Measurements from ENCODE around the gene SORCS2.
A peak's percentile ranks its signal among the peaks of the same experiment; 100 is the strongest.

SORCS2 gene

DNA sequence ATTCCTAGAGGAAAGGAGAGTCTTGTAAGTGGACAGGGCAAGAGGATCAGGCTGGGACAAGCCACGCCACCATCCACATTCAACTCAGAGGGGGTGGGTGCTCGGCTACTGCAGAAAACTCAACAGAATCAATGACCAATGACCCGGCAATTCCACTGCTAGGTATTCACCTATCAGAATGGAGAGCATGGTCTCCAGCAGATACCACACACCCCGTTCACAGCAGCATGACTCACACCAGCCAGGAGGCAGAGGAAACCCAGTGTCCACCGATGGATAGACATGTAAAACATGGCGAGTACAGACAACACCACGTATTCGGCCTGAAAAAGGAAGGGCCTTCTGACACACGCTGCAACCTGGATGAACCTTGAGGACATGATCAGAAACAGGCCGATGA lies 571.5 kb downstream of the SORCS2 start:
- TF ChIP-seq CREB1 (IDR thresholded peaks at IDR 0.05; ENCODE audit: low read depth) (no peak), TCF12 (IDR thresholded peaks at IDR 0.05; ENCODE audit: low read depth) (no peak), EGR1 (IDR thresholded peaks at IDR 0.05) (no peak), YY1 (IDR thresholded peaks at IDR 0.05; ENCODE audit: low read depth) (no peak), RAD21 (IDR thresholded peaks at IDR 0.05; ENCODE audit: low read depth) (no peak), TAF1 (IDR thresholded peaks at IDR 0.05; ENCODE audit: low read depth) (no peak), EP300 (IDR thresholded peaks at IDR 0.05; ENCODE audit: borderline replicate concordance) (no peak), CEBPB (IDR thresholded peaks at IDR 0.05) (no peak), ZBTB7A (IDR thresholded peaks at IDR 0.05; ENCODE audit: low read depth) (no peak), NFIC (IDR thresholded peaks at IDR 0.05) (no peak), TEAD4 (IDR thresholded peaks at IDR 0.05) (no peak), FOXM1 (IDR thresholded peaks at IDR 0.05; ENCODE audit: borderline replicate concordance, low read depth) (no peak)
- TF ChIP-seq, protein P1, sequence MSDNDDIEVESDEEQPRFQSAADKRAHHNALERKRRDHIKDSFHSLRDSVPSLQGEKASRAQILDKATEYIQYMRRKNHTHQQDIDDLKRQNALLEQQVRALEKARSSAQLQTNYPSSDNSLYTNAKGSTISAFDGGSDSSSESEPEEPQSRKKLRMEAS (IDR thresholded peaks at IDR 0.05): no peak
- TF ChIP-seq, protein P2, sequence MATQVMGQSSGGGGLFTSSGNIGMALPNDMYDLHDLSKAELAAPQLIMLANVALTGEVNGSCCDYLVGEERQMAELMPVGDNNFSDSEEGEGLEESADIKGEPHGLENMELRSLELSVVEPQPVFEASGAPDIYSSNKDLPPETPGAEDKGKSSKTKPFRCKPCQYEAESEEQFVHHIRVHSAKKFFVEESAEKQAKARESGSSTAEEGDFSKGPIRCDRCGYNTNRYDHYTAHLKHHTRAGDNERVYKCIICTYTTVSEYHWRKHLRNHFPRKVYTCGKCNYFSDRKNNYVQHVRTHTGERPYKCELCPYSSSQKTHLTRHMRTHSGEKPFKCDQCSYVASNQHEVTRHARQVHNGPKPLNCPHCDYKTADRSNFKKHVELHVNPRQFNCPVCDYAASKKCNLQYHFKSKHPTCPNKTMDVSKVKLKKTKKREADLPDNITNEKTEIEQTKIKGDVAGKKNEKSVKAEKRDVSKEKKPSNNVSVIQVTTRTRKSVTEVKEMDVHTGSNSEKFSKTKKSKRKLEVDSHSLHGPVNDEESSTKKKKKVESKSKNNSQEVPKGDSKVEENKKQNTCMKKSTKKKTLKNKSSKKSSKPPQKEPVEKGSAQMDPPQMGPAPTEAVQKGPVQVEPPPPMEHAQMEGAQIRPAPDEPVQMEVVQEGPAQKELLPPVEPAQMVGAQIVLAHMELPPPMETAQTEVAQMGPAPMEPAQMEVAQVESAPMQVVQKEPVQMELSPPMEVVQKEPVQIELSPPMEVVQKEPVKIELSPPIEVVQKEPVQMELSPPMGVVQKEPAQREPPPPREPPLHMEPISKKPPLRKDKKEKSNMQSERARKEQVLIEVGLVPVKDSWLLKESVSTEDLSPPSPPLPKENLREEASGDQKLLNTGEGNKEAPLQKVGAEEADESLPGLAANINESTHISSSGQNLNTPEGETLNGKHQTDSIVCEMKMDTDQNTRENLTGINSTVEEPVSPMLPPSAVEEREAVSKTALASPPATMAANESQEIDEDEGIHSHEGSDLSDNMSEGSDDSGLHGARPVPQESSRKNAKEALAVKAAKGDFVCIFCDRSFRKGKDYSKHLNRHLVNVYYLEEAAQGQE (IDR thresholded peaks at IDR 0.05; ENCODE audit: low read depth): no peak
- TF ChIP-seq, protein P3, sequence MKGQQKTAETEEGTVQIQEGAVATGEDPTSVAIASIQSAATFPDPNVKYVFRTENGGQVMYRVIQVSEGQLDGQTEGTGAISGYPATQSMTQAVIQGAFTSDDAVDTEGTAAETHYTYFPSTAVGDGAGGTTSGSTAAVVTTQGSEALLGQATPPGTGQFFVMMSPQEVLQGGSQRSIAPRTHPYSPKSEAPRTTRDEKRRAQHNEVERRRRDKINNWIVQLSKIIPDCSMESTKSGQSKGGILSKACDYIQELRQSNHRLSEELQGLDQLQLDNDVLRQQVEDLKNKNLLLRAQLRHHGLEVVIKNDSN (IDR thresholded peaks at IDR 0.05): no peak

DNA sequence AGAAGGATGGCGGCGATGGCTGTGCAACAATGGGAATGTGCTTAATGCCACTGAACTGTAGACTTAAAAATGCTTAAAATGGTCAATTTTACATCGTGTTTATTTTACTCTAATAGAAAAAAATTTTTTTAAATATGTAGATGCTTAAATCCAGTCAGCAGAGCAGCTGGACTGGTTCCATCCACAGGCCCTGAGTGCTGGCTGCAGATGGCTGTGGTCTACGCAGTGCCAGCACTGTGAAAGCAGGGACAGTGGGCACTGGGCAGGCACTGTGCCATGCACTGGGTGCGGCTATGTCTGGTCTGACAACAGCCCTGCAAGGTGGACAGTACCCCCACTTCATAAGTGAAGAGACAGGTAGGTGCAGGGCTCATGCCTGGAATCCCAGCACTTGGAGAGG lies 572.1 kb downstream of the SORCS2 start:
- TF ChIP-seq, protein P1 (IDR thresholded peaks at IDR 0.05): no peak
- no peak for TF ChIP-seq EP300 (IDR thresholded peaks at IDR 0.05; ENCODE audit: borderline replicate concordance)

DNA sequence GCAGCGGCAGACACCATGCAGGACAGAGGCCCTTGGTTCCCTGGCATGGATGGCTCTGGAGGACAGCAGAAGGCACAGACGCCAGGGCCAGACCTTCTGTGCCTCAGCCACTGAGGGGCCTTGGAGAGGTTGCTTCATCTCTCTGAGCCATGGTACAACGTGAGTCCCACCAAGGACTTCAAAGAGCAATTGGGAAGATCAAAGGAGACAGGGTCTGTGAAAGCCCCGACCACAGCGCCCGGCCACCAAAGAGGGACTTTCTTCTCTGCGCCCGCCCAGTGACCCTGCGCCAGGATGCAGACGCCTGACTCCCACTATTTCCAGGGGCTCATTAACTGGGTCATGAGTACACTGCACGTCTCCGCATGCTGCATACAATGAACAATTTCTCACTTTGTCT lies 573.3 kb downstream of the SORCS2 start:
- TF ChIP-seq TEAD4 (IDR thresholded peaks at IDR 0.05) (no peak), TAF1 (IDR thresholded peaks at IDR 0.05; ENCODE audit: low read depth) (no peak)

DNA sequence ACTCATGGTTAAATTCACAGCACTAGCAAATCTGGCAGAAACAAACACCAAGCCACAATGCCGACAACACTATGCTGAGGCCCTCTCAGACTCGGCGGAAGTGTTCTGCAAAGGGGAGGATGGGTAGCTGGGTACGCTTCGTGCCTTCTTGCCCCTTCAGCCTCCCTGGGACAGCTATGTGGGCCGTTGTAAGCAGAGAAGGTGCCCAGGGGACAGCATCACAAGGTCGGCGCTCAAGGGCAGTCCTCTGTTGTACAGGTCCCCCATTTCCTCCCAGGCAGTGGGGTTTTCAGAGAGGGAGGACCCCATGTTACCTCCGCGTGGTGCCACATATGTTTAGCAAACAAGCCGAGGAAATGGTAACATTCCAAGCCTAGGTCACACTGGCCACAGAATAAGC lies 573.7 kb downstream of the SORCS2 start:
- TF ChIP-seq TCF12 (IDR thresholded peaks at IDR 0.05; ENCODE audit: low read depth) (no peak), EGR1 (IDR thresholded peaks at IDR 0.05) (no peak), TEAD4 (IDR thresholded peaks at IDR 0.05) (no peak), CEBPB (IDR thresholded peaks at IDR 0.05) (no peak), RAD21 (IDR thresholded peaks at IDR 0.05; ENCODE audit: low read depth) (no peak), YY1 (IDR thresholded peaks at IDR 0.05; ENCODE audit: low read depth) (no peak), CREB1 (IDR thresholded peaks at IDR 0.05; ENCODE audit: low read depth) (no peak), FOXM1 (IDR thresholded peaks at IDR 0.05; ENCODE audit: borderline replicate concordance, low read depth) (no peak), ZBTB7A (IDR thresholded peaks at IDR 0.05; ENCODE audit: low read depth) (no peak), EP300 (IDR thresholded peaks at IDR 0.05; ENCODE audit: borderline replicate concordance) (no peak), TAF1 (IDR thresholded peaks at IDR 0.05; ENCODE audit: low read depth) (no peak)
- TF ChIP-seq, protein P2 (IDR thresholded peaks at IDR 0.05; ENCODE audit: low read depth): no peak
- TF ChIP-seq, protein P1 (IDR thresholded peaks at IDR 0.05): no peak

DNA sequence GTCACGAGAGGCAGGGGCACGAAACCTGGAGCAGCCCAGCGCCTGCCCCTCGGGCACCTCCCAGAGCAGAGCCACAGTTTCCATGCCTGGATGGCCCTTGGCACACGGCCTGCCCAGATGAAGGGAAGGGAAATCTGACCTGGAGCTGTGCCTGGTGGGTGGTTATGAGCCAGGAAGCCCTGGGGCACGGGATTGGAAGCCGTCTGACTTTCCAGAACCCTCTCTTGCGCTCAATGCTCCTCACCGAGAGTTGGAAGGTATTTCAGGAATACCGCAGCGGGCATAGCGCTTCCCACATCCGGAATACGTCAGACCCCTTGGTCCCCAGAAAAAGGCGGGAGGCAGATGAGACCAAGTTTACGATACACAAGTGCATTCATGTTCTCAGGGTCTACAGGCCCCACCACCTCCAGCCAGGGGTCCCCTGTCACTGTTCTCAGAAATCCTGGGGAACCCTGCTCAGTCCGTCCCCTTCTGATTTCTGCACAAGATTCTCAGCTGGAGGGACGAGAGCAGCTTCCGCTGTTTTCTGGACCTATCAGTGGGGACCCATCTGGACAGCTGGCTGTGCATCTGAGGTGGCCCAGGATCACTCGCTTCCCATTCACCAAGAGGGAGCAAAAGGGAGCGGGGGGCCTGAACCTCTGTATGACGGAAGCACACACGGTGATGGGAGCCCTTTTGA lies 574.5 kb downstream of the SORCS2 start:
- TF ChIP-seq NFIC (IDR thresholded peaks at IDR 0.05): peak; percentile 52
- no peak for TF ChIP-seq TEAD4 (IDR thresholded peaks at IDR 0.05)
- TF ChIP-seq, protein P3 (IDR thresholded peaks at IDR 0.05): no peak

DNA sequence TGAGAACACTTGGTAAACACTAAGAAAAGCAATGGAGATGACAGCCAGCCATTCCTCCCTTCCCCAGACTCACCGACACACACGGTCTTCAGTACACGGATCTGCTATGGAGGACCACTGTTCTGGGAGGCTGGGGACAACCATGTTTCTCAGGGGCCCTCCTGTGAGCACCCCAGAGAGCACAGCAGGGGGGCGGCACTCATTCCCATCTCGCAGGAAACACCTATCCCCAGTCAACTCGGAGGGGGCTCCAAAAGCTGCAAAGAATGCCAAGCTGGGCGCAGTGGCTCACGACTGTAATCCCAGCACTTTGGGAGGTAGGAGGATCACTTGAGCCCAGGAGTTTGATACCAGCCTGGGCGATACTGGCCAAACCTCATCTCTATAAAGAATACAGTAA lies 575.2 kb downstream of the SORCS2 start:
- no peak for TF ChIP-seq TCF12 (IDR thresholded peaks at IDR 0.05; ENCODE audit: low read depth)
- TF ChIP-seq CREB1 (IDR thresholded peaks at IDR 0.05; ENCODE audit: low read depth): no peak
- TF ChIP-seq YY1 (IDR thresholded peaks at IDR 0.05; ENCODE audit: low read depth): no peak
- TF ChIP-seq, protein P1 (IDR thresholded peaks at IDR 0.05): no peak
- TF ChIP-seq, protein P2 (IDR thresholded peaks at IDR 0.05; ENCODE audit: low read depth): no peak
- no peak for TF ChIP-seq TAF1 (IDR thresholded peaks at IDR 0.05; ENCODE audit: low read depth)
- no peak for TF ChIP-seq NFIC (IDR thresholded peaks at IDR 0.05)
- no peak for TF ChIP-seq CEBPB (IDR thresholded peaks at IDR 0.05)
- no peak for TF ChIP-seq RAD21 (IDR thresholded peaks at IDR 0.05; ENCODE audit: low read depth)

All from Ishikawa (cell line).